Left forelimb (tissue), 1 donor: Measurements from ENCODE around the gene SIGLEC1.
A peak's percentile ranks its signal among the peaks of the same experiment; 100 is the strongest.

Experiments used
- DNase-seq: peaks from one replicate; pipeline ENCODE4 v3.0.0-alpha.2; 2018; ENCODE audit warnings: low spot score

The SIGLEC1 gene

GRCh38 chr20:3712279-3712873, at the start of gene SIGLEC1:
TSS of gene SIGLEC1 (minus strand) at chr20:3712600. CDS start at chr20:3707128, 5,472 bp downstream.
- no peak for DNase-seq

GRCh38 chr20:3760655-3761348, 48.4 kb upstream of the SIGLEC1 start:
- DNase-seq, result no peak

- DNase-seq, result no peak
Measured at GRCh38 chr20:3759884-3760283, 47.5 kb upstream of the SIGLEC1 start.

- no peak for DNase-seq
Measured at GRCh38 chr20:3759316-3759823, 47.0 kb upstream of the SIGLEC1 start.

GRCh38 chr20:3758566-3758965, 46.2 kb upstream of the SIGLEC1 start:
- no peak for DNase-seq

- DNase-seq, result no peak
Measured at GRCh38 chr20:3757268-3757667, 44.9 kb upstream of the SIGLEC1 start.

GRCh38 chr20:3755814-3756480, 43.5 kb upstream of the SIGLEC1 start:
- no peak for DNase-seq

GRCh38 chr20:3755269-3755668, 42.9 kb upstream of the SIGLEC1 start:
- no peak for DNase-seq

GRCh38 chr20:3754276-3754630, 41.9 kb upstream of the SIGLEC1 start:
- DNase-seq, result peak; percentile 59

GRCh38 chr20:3753501-3754275, 41.3 kb upstream of the SIGLEC1 start:
- DNase-seq, result peak; percentile 69

GRCh38 chr20:3753098-3753497, 40.7 kb upstream of the SIGLEC1 start:
- DNase-seq, result peak; percentile 71

- no peak for DNase-seq
Measured at GRCh38 chr20:3752386-3752759, 40.0 kb upstream of the SIGLEC1 start.

GRCh38 chr20:3751675-3752385, 39.4 kb upstream of the SIGLEC1 start:
- DNase-seq, result peak; percentile 69

GRCh38 chr20:3751305-3751674, 38.9 kb upstream of the SIGLEC1 start:
- DNase-seq, result peak; percentile 62

GRCh38 chr20:3749689-3750531, 37.5 kb upstream of the SIGLEC1 start:
- peak; percentile 65 for DNase-seq

- no peak for DNase-seq
Measured at GRCh38 chr20:3749087-3749688, 36.8 kb upstream of the SIGLEC1 start.

- no peak for DNase-seq
Measured at GRCh38 chr20:3748073-3748472, 35.7 kb upstream of the SIGLEC1 start.

- DNase-seq, result no peak
Measured at GRCh38 chr20:3747471-3747870, 35.1 kb upstream of the SIGLEC1 start.

GRCh38 chr20:3745686-3746173, 33.3 kb upstream of the SIGLEC1 start:
- no peak for DNase-seq
